WI38 (cell line): ENCODE results near the gene TEX11.

ENCODE experiments used
- H3K4me3 ChIP-seq: 2 replicates; pipeline ENCODE4 v1.5.1; 2011; ENCODE audit warnings: low read depth, mild to moderate bottlenecking, control low read depth, low read length
- TF ChIP-seq, protein P1 (sequence below): IDR thresholded peaks from 2 replicates; pipeline ENCODE4 v1.5.1; 2012; ENCODE audit warnings: low read depth, mild to moderate bottlenecking, control low read depth, low read length

TEX11 gene

DNA sequence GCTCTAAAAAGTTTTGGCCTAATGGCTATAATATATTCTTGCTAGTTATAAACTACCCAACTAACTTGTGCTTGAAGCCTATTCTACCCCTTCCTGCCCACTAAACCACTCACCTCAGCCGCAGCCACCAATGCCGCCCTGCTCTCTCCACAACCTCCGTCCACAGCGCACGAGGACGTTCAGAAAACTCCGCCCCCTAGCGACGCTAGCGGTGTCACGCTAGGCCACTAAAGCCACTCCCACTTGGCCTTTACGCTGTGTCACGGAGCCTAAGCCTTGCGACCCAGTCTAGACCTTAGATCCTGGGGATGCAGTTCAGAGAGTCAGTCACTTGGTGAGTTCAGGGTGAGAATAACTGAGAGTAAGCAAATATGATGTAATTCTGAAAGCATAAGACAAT, at the start of gene TEX11:
Gene TEX11, minus strand, starts transcription at position 171 of the 400 bp plus-strand sequence. CDS start 922 bp downstream, outside the sequence.
- TF ChIP-seq, protein P1, sequence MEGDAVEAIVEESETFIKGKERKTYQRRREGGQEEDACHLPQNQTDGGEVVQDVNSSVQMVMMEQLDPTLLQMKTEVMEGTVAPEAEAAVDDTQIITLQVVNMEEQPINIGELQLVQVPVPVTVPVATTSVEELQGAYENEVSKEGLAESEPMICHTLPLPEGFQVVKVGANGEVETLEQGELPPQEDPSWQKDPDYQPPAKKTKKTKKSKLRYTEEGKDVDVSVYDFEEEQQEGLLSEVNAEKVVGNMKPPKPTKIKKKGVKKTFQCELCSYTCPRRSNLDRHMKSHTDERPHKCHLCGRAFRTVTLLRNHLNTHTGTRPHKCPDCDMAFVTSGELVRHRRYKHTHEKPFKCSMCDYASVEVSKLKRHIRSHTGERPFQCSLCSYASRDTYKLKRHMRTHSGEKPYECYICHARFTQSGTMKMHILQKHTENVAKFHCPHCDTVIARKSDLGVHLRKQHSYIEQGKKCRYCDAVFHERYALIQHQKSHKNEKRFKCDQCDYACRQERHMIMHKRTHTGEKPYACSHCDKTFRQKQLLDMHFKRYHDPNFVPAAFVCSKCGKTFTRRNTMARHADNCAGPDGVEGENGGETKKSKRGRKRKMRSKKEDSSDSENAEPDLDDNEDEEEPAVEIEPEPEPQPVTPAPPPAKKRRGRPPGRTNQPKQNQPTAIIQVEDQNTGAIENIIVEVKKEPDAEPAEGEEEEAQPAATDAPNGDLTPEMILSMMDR = no peak
- no peak within 1 kb of the TSS for H3K4me3 ChIP-seq

DNA sequence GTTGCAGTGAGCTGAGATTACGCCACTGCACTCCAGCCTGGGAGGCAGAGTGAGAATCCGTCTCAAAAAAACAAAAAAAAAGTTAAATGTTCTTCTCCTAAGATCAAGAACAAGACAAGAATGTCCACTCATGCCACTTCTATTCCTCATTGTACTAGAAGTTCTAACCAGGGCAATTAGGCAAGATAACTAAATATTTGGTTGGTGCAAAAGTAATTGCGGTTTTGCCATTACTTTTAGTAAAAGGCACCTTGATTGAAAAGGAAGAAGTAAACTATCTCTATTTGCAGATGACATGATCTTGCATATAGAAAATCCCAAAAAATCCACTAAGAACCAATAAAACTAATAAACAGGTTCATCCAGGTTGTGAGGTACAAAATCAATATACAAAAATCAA, 46.4 kb upstream of the TEX11 start:
- no peak overlapping the region for H3K4me3 ChIP-seq
- TF ChIP-seq, protein P1 = no peak

DNA sequence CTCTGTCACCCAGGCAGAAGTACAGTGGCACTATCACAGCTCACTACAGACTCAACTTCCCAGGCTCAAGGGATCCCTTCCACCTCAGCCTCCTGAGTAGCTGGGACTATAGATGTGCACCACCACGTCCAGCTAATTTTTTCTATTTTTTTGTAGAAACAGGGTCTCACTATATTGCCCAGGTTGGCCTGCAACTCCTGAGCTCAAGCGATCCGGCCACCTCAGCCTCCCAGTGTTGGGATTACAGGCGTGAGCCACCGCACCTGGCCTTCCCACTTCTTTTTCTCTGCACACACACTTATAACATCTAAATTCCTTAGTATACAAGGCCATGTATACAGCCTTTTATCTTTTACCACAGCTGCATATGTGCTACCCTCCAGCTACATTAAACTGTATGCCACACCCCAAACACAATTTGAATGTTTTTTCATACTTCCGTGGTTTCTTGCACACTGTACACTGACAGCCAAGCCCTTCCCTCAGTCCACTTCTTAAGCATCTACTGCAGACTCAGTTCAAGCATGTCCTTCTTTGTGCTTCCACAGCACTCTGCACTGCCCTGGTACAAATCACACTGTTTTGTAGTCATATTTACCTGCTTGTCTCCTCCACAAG, 15.9 kb upstream of the TEX11 start:
- TF ChIP-seq, protein P1 = no peak
- no peak overlapping the region for H3K4me3 ChIP-seq

DNA sequence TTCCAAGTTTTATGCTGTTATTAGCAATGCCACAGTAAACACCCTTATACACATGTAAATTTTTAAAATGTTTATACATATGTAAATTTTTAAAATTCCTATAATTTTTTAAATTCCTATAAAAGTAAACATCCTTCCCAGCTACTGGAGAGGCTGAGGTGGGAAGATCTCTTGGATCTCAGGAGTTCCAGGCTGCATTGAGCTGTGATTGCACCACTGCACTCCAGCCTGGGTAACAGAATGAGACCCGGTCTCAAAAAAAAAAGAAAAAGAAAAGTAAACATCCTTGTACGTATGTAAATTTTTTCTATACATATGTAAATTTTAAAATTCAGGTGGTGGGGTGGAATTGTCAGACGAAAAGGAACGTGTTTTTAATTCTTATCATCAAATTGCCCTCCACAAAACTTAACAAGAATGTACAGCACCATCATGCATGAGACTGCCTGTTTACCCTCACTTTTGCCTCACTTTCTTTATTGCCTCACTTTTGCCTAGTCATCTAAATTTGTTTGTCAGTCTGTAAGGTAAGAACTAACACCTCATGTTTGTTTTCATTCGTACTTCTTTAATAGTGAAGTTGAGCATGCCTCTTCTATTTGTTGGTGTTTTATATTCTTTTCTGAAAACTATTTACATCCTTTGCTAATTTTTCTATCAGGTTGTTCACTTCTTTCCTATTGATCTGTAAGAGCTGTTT, 14.4 kb upstream of the TEX11 start:
- no peak overlapping the region for H3K4me3 ChIP-seq
- TF ChIP-seq, protein P1 = no peak

DNA sequence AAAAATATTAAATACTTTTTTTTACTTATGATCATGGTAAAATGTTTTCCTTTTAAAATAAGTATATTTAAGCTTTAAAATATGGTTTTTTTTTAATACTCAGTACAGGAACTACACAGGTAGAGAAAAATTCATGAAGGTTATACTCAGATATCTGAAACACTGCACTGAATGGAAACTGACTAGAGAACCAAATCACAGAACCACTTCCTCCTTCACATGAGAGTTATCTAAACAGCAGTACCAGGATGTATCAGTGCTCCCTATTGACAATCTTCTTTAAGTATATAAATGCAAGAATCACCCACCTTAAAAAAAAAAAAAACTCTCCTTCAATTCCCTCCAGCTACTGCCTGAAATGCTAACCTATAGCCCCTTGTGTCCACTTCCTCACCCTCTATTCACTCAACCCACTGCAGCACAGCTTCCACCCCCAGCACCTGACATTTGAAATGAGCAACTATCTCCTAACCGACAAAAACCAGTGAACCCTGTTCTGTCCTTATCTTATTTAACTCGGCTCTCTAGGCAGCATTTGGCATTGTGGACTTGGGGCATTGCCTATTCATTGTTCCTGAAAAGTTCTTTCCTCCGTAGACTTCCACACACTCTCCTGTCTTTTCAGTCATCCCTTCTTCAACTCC, 13.3 kb upstream of the TEX11 start:
- TF ChIP-seq, protein P1 = no peak
- H3K4me3 ChIP-seq = no peak overlapping the region

DNA sequence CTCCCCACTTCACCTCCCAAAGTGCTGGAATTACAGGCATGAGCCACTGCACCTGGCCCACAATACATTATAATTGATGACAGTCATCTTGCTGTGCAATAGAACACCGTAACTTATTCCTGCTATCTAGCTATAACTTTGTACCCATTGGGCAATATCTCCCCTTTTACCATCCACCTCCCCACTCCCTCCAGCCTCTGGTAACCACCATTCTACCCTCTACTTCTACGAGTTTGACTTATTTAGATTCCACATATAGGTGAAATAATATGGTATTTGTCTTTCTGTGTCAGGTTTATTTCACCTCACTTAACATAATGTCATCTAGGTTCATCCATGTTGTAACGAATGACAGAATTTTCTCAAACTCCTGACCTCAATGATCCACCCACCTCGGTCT, 8.2 kb upstream of the TEX11 start:
- no peak overlapping the region for H3K4me3 ChIP-seq
- TF ChIP-seq, protein P1 = no peak

DNA sequence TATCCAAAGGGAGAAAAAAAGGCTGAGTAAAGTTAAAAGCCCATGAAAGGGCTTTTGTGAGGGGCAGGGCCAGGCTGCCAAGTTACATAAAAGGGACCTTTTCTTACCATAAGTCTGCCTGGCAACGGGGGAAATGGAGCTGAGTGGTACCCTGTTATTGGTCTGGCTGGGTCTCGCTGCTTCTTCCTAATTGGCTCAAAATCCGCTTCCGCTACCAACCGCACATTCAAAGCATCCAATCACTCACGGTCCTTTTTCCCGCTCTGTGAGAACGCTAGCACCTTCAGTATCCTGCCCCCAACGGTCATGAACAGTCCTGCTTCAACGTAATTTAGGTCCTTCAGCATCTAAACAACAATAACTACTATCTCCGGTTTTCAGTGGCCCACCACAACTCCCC, 611 bp downstream of the TEX11 start:
- H3K4me3 ChIP-seq = no peak overlapping the region
- TF ChIP-seq, protein P1 = no peak
